GM18909 (cell line): ENCODE measurements around the gene FAM118A.

Source experiments
- ATAC-seq: cut with Tn5 transposase; IDR thresholded peaks from one replicate; pipeline ENCODE4 v1.9.1; 2021; ENCODE audit warnings: mild to moderate bottlenecking; ENCODE audit not compliant: unreplicated experiment, poor library complexity

FAM118A gene

DNA sequence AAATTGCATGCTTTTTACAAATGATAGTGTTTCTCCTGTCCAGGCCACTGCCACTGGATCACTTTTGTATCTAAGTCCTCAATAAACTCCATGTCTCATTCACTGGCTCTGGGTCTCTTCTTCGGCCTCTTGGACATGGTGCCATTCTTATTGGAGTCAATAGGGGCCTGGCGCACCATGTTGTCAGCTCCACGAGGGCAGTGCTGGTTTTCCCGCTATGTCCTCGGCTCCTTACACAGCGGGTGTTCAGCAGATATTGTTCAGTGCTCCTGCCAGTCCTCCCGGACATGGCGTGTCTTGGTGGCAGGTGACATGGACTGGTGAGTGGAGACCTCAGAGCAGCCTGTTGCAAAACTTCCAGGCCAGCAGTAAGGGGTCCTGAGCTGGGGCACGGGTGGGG lies 3.6 kb upstream of the FAM118A start:
- ATAC-seq = no peak

DNA sequence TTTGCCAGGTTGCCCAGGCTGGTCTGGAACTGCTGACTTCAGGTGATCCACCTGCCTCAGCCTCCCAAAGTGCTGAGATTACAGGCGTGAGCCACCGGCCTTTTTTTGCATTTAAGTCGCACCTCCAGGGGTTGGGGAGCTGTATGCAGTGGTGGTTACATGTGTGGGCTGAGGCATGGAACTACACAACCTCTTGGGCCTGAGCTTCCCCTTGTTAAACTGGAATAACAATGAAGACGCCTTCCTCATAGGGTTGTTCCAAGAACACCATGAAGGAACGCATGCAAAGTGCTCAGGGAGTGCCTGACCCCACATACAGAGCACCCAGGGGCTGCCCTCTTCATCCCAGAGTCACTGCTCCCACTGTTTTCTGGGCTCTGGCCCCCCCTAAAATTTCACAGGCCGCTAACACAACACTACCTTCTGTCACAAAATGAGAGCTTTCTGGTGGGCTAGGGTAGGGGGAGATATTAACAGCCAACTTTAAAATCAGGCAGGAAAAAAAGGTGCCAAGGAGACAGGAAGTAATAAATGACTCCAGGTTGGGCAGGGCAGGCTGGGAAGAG lies 1.3 kb upstream of the FAM118A start:
- ATAC-seq = no peak

DNA sequence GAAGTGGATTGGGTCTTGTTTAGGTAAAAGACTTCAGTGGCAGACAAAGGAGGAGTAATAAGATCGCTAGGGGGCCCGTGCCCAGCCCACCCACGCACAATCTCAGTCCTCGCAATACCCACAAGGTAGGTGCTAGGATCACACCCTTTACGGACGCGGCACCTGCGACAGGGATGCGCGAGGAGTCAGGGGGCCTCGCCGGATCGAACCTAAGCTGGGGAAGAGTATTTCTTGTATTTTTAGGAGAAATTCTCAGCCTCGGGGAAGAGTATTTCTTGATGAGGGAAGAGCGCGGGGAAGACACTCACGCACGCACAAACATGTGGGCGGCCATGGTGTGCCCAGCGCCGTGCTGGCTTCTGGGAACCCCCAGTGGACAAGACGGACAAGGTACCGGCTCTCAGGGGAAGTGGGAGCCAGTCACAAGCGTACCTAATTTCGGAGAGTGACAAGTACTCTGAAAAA lies 745 bp upstream of the FAM118A start:
- no peak for ATAC-seq

DNA sequence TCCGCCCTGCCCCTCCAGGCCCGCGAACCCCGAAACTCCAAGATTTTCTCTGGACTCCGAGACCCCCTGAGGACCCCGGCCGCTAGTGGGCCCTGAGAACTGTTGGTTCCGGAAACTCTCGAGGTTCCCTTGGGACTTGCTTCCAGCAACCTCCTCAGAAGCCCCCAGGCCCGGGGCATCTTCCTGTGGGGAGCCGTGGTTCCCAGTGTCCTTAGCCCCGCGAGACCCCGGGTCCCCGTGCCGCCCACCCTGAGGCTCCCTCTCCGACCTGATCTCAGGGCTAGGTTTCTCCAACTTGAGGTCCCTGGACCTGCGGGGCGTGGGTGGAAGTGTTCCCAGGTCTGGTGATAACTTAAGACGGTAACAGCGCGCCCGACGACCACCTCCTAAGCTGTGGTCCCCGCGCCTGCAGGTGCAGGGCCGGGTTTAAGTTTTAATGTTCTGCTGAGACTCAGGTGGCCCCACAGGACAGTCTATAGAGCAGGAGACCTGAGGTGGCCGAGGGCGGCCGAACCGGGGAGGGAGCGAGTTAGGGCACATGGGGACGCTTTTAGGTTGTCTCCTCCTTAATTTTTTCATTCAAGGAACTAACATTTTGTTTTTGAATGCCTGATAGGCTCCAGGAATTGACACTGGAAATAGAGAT lies 720 bp downstream of the FAM118A start:
- ATAC-seq = no peak

DNA sequence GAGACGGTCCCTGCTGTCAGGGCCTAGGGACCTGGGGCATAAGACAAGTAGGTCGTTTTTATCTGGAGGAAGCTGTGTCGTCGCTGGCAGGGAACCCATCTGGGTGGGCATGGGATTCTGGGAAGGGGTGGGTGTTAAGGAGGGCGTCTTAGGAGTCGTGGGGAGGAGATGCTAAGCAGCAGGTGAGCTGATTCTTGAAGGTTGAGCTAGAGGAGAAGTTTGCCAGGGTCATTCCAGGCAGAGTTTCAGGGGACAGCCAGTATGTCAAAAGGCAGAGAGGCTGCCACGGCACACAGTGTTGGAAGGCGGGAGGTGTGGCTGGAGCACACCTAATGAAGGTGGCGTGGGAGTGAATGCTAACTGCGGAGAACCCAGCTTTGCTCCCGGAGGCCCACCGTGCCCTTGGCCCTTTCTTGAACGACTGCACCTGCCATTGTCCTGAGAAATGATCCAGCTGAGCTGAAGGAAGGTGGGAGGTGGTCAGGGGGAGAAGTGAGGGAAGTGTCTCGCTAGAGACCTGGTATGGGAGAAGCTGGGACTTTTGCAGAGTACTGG lies 1.3 kb downstream of the FAM118A start:
- no peak for ATAC-seq

DNA sequence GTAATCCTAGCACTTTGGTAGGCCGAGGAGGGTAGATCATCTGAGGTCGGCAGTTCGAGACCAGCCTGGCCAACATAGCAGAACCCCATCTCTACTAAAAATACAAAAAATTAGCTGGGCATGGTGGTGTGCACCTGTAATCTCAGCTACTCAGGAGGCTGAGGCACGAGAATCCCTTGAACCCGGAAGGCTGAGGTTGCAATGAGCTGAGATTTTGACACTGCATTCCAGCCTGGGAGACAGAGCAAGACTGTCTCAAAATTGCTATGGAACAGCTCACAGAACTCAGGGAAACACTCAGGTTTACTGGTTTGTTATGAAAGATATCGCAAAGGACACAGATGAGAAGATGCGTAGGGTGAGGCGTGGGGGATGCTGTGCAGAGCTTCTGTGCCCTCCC lies 2.7 kb downstream of the FAM118A start:
- no peak for ATAC-seq

DNA sequence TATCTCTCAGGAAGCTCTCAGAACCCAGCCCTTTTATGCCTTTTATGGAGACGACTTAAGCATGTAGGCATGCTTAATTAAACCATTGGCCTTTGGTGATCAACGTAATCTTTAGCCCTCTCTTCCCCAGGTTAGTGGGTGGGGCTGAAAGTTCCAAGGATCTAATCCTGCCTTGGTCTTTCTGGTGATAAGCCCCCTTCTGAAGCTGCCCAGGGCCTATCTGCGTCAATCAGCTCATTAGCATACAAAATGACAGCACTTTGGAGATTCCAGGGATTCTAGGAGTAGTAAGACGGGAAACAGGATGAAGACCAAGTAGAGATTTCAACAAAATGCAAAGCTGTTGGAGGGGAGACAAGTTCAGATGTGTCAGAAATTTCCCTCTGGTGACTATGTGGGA lies 3.1 kb downstream of the FAM118A start:
- no peak for ATAC-seq

DNA sequence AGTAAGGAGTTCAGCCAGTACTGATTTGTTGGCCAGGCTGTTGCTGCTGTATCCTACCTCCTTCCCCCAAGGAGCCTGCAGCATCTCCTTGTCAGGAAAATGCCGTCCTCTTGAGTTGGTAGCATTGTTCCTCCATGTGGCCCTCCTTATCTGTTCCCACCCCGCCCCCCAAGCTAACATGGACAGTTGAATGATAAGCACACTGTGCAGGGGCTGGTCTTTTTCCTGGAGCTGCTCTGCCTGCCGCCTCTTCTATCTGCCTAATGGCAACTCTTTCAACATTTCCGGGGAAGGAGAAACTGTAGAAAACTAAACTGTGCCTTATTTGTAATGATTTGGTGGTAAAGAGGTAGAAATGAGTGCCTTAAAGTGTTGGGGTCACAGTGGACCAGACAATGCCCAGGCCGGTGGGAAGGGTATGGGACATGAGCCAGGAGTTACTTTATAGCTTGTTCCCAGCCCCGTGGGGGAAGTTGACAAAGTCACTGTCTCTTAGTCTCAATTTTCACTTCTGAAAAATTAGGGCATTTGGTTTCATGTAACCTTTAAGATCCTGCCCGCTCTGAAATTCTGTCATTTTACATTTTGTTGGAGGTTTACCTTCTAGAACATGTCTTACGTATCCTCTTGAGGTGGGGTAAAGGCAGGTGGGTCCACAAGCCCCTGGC lies 4.5 kb downstream of the FAM118A start:
- ATAC-seq = no peak

DNA sequence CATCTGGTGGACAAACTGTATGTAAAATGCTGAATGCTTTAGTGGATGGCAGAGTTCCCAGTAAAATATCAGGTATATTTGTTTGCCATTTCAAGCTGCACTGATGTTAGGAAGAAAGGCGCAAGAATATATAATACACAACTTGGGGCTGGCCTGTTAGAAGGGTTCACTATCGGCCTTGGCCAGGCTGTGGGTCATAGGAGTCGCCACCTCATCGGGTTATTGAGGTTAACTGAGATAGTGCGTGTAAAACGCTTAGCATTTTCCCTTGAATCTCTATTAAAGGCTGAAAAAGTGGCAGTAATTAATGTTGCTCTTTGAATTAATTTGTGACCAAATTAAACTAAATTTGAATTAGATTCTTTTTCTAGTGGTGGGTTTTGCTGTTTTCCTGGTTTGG lies 5.1 kb downstream of the FAM118A start:
- no peak for ATAC-seq

DNA sequence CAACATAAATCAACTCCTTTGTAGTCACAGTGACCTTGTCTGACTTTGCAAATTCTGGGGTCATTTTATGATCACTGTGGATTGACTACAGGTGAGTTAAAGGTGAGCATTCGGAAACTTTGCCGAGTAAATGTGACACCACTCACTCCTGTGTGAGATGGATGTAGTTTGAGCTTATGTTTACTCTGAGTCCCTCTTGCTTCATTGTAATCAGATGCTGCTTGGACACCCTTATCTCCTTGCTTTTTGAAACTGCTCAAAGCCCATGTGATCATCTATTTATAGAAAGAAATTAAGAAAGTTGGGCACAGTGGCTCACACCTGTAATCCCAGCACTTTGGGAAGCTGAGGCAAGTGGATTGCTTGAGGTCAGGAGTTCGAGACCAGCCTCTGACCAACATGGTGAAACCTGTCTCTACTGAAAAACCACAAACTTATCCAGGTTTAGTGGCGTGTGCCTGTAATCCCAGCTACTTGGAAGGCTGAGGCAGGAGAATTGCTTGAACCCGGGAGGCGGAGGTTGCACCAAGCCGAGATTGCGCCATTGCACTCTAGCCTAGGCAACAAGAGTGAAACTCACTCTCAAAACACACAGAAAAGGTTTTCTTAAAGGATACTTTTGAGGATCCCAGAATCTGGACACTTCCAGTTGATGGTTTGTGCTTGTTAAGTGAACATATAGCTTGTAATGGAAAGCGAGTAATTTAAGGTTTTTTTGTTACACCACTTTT lies 7.2 kb downstream of the FAM118A start:
- no peak for ATAC-seq

DNA sequence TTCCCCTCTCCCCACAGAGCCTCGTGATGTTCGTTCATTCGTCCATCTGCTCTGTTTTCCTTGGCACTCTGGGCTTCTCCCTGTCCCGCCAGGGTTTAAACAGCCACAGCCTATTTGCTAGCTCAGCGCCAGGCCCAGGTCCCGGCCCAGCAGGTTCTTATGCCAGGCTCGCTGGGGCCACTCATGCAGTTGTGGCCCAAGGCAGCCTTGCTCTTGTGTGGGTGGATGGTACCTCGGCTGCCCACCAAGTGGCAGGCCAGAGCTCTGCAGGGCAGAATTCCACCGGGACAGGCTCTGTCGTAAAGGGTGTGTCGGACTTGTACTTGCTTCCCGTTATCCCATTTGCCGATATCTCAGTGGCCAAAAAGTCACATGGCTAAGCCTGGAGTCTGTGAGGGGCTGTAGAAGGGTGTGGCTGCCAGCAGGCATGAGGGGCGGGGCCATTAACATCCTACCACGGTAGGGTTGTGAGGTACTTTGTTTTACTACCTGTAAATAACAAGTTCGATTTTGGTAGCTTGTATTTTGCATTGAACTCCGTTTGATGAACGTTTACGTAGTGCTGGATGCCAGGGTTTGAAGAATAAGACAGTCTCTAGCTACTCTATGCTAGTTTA lies 7.9 kb downstream of the FAM118A start:
- ATAC-seq = no peak

DNA sequence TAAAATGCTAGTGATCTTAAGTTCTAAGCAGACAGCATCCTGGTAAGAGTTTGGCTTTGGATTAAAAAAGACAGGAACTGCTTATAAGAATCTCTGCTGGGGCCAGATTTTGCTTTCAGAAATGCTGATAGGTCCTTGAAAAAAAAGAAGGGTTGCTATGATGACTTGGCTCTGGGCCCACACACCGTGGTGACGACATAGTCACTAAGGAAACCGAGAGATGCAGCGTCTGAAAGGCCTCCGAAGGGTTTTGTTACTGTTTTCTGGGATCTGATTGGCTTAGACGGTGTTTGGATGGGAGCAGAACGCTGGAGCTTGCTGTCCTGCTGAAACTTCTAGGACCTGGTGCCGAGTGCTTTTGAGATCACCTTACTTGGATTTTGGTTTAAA lies 8.4 kb downstream of the FAM118A start:
- no peak for ATAC-seq

DNA sequence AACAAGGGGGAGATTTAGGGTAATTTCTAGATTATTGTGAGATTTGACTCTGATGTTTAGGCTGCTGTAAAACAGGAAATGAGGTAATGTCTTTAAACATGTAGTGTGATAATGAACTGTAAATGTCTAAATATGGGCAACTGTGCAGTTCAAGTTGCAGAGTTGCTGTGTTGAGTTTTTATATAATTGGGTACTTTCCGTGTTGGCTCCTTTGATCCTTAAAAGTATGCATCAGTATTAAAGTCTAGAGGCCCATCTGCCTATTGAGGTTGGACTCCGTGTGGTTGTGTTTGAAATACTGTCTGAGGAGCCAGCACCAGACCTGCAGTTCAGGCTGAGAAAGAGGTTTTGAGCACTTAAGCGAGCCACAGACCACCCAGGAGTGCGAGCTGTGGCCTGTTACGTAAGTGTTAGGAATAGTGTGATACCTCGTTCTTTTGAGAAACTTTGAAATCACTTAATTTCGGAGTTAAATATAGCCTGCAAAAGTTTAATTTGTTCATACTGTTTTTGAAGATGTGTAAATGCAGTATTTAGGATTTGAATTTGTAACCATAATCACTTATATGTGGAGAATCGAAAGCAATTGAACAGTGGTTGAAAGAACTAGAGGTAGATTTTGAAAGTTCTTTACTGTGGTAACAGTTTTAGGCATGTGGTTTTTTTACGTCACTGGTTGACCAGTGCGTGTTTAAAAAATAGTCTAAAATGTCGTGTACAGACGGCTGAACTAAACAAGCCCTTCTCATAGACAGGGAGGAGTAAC lies 9.0 kb downstream of the FAM118A start:
- no peak for ATAC-seq

DNA sequence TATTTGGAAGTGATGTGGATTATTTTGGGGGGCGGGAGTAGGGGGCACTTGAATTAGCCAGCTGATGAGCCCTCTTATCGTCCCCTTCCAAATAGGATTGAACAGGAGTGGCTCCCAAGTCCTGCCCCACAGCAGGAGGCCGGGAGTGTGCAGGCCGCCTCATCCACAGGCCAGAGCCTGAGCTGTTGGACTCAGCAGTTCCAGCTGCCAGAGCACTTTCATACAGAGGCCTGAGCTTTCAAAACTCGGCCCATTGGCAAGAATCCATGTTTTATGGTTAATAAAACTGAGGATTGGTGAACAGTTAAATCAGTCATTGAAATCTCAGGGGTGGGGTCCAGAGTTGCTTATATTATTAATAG lies 9.6 kb downstream of the FAM118A start:
- no peak for ATAC-seq

DNA sequence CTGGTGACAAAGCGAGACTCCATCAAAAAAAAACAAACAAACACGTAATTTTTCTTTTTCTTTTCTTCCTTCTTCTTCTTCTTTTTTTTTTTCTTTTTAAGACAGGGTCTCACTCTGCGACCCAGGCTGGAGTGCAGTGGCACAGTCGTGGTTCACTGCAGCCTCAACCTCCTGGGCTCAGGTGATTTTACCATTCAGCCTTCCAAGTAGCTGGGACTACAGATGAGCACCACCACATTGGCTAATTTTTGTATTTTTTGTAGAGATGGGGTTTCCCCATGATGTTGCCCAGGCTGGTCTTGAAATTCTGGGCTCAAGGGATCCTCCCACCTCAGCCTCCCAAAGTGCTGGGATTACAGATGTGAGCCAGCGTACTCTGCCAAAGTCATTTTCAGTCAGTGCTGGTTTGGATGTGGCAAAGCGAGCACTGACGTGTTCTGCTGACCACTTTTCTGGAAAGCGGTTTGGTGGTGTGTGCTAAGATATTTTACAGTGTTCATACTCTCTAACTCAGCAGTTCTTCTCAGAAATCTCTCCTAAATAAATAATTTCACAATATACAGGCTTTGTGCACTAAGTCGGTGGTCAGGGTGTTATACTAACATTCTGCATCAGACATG lies 10.7 kb downstream of the FAM118A start:
- ATAC-seq = no peak

DNA sequence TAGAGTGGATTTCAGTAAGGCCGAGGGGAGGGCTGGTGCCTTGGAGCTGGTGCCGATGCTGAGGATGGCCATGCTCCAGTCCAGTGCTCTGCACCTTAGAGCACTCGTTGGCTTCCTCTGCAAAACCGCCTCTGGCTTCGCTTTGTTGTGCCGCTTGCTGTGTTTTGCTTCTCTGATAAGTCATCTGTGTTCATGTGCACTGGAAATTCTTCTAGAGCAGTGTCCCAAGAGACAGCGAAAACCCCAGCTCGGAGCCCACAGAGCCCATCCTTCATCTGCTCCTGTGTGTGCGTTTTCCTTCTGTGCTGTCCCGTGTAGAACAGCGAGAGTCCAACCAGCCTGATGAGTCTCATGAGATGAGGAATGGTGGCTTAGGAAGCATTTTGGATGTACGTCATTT lies 12.1 kb downstream of the FAM118A start:
- no peak for ATAC-seq

DNA sequence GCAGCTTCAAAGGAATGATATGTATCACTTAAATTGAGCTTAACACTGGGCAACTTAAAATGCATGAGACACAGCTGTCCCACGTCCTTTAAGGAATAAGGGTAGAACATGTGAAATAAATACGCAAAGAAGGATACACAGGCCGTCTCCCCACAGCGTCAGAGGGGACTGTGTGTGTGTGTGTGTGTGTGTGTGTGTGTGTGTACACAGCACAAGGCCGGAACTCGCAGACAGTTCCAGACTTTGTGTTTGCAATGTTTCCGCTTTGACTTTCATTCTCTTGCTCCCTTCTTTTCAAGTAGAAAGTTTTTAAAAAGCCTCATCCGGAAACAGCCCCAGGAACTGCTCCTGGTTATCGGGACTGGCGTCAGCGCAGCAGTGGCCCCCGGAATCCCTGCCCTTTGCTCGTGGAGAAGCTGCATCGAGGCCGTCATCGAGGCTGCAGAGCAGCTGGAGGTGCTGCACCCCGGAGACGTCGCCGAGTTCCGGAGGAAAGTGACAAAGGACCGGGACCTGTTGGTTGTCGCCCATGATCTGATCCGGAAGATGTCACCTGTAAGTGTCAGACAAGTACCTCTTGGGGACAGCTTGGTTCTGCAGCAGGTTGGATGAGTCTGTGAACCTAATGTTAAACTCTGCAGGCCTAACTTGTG lies 13.3 kb downstream of the FAM118A start:
- no peak for ATAC-seq

DNA sequence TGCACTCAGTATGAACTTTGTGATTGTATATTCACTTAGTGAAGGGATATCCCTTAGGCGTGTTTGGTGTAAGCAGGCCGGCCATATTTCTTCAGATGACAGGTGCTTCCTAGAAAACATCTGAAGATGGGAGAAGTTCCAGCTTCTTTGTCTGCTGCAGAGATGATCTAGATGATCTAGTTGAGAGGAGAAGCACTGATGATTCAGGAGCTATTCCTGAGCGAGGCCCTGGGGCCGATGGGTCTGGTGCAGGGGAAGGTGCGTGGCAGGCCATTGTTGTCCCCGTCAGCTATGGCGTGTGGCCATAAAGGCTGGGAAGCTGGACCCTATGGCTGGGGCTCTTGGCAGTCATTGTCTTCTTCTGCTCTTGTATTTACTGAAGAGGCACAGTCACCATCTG lies 14.0 kb downstream of the FAM118A start:
- ATAC-seq = no peak

DNA sequence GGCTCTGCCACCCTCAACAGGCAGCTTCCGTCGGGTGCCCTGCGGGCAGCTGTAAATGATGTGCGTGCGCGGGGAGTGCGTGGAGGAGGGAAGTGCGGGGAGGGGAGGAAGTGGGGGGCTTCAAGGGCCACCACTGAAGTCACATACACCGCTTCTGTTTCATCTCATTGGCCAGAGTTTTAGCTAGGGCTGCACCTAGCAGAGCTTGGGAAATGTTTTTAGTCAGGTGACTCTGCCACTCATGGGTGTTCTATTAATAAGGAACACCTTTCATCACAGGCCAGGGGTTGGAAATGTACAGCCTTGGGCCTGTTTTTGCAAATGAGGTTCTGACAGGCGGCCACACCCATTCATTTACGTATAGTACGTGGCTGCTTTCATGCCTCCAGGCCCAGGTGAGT lies 14.6 kb downstream of the FAM118A start:
- ATAC-seq = no peak
